GM21447 (cell line): ENCODE data around the gene PRR30.
"Not testable (repeated sequence)": the region's sequence is repeated elsewhere in the genome, so short reads cannot be mapped to it uniquely, and the experiment has no call there.

Experiments used
- ATAC-seq: cut with Tn5 transposase; IDR thresholded peaks from one replicate; pipeline ENCODE4 v1.9.1; 2021; ENCODE audit not compliant: unreplicated experiment

Gene PRR30

DNA sequence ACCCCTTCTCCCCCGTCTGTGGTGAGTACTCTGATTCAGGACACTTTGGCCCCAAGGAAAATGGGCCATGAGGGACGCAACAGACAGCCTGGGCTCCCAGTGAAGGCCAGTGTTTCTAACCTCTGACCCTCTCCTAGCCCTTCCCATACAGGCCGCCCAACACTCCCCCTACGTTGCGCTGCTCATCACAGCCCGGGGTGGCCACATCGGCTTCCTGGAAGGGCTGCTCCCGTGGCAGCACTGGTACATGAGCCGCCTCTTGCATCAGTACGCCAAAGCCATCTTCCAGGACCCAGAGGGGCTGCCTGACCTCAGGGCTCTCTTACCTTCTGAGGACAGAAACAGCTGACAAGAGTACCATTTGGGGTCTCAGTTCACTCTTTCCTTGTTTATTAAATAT, 8.8 kb downstream of the PRR30 start:
- no peak for ATAC-seq

DNA sequence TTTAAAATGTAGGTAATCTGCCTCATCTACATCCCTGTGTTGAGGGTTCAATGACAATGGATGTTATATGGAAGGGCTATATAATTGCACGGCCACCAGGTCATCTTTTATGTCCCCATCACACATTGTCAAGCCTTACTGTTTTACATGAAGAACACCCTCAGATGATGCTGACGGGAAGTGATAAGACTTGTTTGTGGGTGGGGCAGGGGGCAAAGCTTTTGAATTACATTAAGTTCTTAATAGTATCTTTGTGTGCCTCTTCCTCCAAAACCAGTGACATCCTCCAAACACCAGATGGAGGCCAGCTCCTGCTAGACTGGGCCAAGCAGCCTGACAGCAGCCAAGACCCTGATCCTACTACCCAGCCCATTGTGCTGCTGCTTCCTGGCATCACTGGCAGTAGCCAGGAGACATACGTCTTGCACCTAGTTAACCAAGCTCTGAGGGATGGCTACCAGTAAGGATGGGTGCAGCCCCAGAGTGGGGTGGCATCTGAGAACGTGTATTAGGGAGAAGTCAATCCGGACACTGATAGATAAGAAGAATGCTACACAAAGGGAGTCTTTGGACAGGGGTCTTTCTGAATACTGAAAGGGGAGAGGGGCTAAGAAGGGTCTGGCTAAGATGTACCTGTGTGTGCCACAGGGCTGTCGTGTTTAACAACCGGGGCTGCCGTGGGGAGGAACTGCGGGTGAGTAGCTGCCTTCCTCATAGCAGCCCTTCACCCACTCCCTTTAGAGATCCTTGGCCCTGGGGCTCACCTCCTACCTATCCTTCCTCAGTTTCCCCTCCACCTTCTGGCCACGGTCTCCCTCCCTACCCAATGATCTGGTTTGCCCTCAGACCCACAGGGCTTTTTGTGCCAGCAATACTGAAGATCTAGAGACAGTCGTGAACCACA, 10.3 kb downstream of the PRR30 start:
- no peak for ATAC-seq

DNA sequence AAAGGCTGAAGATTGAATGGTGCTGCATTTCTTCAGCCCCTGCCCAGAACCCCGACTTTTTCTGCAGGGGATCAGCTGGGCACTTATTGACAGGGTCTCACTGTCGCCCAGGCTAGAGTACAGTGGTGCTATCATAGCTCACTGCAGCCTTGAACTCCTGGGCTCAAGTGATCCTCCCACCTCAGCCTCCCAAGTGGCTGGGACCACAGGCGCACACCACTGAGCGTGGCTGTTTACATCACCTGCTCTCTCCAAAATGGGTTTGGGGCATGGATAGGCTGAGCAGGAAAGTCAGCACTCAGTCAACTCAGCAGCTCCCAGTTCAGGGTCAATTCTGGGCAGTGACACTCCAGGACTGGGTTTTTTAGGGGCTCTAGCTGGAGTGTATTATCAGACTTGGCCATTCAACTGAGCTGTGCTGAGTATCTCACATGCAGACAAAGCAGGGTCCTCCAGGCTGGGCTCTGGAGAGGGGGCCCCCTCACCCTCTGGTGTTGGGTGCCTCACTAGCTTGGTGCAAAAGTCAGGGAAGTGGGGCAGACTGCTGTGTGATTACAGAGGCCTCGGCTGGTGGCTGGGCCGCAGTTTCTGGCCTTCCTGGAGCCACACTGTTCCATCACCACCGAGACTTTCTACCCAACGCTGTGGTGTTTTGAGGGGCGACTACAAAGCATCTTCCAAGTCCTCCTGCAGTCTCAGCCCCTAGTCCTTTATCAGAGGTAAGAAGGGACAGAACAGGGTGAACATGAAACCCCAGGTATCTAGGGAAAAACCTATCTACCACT, 11.1 kb downstream of the PRR30 start:
- ATAC-seq, result no peak

DNA sequence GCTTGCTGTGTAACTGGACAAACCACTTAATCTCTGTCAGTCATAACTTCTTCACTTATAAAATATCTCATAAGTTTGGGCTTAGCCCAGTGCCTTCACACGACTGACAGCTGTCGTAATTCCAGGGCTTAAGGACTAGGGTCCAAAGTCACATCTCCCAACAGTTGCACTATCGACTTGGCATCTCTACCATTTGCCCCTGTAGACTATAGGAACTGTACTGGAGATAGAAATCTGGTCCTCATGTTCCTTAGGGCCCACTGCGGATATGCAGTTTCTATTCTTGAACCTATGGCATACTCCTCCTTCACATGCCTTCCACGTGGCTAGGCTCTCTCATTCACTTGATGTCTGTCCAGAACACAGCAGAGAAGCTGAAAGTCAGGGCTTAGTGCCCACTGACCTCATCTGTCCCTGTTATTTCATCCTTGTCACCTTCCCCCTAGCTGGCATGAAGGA, 12.9 kb downstream of the PRR30 start:
- no peak for ATAC-seq

DNA sequence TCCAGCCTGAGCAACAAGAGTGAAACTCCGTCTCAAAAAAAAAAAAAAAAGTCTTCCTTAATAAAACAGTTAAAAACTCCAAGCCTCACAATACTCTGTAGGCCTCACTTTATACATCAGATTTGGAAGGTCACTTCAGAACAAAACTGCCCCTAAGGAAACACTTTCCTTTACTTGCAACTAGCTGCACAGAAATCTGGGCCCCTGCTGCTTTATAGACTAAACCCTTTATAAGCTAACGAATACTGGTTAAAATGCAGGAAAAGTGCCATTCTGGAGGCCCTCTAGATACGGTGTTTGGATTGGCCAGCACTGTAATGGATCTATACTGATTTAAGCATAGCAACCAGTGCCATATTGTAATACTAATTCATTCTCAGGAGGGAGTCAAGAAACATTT, 14.1 kb downstream of the PRR30 start:
- no peak for ATAC-seq

DNA sequence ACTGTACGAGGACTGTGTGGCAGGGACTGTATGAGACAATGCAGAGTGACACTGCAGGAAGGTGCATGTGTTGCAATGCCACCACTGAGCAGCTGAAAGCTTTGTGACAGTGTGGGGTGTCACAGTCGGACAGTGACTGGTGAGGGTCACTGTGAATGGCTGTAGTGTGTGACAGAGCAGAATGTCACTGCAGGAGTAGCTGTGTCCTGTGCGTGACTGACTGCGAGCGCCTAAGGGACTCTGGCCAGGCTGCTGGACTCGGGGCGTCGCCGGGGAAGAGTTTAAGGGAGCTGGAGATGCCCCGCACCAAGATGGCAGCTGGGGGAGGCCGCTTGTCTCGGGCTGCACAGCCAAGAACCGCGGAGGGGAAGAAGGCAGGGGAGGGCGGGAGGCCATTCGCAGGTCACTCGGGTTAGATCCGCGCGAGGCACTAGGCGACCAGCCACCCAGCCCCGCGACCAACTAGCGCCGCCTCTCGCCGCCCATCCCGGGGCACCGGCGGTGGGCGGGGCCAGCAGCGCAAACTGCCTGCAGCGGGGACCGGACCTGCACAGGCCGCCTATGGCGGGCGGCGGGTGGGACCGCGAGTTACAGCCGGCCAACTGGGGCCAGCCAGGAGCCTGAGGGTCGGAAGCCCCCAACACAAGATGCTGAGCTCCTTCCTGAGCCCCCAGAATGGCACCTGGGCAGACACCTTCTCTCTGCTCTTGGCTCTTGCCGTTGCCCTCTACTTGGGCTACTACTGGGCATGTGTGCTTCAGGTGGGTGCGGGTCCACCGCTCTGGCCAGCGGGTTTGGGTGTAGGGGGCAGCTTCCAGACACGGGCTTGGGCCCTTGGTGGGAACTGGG, 15.7 kb downstream of the PRR30 start, which contains the start of gene ABHD1:
TSS of gene ABHD1 (plus strand) at position 514 of the 849 bp plus-strand sequence. CDS start at position 648, 134 bp downstream.
- no peak for ATAC-seq

DNA sequence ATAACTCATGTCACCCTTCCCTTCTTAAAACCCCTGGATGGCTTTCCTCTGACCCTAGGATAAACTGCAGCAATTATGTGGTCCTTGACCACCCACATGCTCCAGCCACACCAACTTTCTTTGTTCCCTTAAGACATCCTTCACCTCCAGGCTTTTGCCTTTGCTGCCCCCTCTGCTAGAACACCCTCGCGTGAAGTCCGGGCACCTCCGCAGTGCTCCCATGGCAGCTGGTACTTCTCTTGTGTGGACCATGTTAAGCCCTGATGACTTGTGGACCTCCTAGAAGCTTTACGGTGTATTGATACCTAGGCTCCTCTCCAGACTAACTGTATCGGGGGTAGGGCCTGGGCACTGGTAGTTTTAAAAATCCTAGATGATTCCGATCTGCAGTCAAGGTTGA, 16.4 kb downstream of the PRR30 start:
- no peak for ATAC-seq

DNA sequence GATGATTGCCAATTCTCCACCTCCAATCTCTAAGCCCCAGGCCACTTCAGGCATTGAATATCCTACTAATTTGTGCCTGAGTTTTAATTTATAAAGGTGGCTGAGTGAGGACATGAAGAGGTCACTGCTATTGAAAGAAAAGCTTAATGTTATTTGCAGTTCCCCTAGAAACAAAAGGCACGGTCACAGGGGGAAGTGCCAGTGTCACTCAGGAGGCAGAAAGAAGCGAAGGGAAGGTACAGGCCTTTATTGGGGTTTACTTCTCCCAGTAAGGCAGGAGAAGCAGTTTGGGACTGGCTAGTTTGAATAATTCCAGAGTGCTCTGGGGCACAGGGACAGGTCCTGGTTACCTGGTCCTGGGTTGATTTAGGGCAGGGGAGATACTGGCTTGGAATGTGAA, 17.3 kb downstream of the PRR30 start:
- no peak for ATAC-seq

DNA sequence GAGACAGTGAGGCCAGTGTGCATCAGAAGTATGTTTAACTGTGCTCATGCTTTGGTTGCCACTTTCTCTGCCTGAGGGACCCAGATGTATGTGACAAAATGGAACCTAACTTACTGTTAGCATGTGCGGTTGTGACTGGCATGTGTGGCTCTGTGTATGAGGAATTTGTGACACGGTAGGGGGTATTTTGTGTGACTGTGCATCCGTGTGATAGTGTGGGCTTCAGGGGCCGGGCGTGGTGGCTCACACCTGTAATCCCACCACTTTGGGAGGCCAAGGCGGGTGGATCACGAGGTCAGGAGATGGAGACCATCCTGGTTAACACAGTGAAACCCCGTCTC, 19.9 kb downstream of the PRR30 start:
- not testable (repeated sequence) for ATAC-seq

DNA sequence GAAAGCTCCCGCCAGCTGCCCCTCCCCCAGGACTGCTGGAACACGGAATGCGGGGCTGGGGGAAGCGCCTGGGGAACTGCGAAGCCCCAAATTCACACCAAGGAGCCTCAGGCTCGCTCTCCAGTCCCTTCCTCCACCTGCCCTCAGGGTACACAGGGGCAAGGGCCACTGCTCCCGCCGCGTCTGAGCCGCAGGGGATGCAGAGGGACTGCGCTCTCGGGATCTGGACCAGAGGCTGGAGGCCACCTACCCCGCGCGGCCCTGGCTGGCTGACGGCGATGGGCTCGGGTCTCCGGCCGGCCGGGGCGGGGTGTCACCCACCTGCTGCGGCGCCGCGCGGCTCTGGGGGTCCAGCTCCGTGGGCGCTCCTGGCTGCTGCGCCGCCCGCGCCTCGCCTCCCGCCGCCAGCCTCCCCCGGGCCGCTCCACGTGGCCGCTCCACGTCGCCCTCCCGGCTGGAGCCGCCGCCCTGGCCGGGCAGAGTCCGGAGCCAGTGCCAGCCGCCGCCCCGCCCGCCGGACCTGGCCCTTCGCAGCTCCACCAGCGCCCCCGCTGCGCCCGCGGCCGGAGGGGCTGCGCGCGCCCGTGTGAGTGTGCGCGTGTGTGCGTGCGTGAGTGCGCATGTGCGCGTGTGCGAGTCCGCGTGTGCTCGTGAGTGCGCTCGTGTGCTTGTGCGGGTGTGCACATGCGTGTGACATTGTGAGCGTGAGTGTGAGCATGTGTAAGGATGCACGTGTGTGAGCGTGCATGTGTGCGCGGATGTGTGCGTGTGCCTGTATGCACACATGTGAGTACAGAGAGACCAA, 20.5 kb downstream of the PRR30 start, which contains the start of gene CGREF1:
TSS of gene CGREF1 (minus strand) at position 604 of the 805 bp plus-strand sequence. CDS start 14,762 bp downstream, outside the sequence.
- ATAC-seq, result no peak

DNA sequence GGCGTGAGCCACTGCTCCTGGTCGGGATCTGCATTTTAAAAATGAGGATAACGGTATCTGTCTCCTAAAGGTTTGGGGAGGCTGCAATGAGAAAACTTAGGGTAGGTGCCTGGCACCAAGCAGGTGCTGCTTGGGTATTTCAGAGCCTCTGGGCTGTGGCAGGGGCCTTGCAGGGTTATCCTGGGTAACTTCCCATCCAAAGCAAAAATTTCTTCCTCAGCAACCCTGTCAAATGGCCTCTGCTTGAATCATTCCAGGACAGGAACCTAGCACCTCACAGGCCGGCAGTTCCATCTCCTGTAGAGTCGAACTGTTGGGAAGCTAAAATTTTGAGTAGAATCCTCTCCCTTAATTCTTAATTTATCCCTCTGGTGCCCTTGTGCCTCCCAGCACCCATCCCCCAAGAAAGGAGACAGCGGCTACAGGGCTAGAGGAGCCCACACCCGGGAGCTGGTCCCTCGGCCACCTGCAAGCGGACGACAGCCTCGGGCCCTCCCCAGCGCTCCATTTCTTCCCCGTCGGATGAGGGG, 21.1 kb downstream of the PRR30 start:
- no peak for ATAC-seq

DNA sequence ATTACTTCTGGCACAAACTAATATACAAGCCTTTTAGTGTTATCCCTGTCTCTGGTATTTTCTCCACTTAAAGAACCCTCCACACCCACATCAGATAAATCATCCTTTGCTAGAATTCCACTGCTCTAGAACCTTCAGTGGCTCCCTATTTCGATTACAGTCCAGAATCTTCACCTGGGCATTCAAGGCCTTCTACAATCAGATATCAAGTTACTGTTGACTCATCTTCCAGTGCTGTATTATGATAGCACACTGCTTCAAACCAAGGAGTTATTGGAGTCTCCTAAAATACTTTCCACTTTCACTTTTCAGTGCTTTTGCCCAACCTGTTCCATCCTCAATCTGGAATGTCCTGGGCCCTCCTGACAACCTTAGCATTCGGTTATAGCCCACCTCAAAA, 23.7 kb downstream of the PRR30 start:
- ATAC-seq, result no peak

DNA sequence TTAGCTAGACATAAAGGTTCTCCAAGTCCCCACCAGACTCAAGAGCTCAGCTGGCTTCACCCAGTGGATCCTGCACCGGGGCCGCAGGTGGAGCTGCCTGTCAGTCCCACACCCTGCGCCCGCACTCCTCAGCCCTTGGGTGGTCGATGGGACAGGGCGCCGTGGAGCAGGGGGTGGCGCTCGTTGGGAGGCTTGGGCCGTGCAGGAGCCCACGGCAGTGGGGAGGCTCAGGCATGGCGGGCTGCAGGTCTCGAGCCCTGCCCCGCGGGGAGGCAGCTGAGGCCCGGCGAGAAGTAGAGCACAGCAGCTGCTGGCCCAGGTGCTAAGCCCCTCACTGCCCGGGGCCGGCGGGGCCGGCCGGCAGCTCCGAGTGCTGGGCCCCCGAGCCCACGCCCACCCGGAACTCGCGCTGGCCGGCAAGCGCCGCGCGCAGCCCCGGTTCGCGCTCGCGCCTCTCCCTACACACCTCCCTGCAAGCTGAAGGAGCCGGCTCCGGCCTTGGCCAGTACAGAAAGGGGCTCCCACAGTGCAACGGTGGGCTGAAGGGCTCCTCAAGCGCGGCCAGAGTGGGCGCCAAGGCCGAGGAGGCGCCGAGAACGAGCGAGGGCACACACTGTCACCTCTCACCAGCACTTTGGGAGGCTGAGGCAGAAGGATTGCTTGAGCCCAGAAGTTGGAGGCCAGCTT, 27.7 kb downstream of the PRR30 start:
- not testable (repeated sequence) for ATAC-seq

DNA sequence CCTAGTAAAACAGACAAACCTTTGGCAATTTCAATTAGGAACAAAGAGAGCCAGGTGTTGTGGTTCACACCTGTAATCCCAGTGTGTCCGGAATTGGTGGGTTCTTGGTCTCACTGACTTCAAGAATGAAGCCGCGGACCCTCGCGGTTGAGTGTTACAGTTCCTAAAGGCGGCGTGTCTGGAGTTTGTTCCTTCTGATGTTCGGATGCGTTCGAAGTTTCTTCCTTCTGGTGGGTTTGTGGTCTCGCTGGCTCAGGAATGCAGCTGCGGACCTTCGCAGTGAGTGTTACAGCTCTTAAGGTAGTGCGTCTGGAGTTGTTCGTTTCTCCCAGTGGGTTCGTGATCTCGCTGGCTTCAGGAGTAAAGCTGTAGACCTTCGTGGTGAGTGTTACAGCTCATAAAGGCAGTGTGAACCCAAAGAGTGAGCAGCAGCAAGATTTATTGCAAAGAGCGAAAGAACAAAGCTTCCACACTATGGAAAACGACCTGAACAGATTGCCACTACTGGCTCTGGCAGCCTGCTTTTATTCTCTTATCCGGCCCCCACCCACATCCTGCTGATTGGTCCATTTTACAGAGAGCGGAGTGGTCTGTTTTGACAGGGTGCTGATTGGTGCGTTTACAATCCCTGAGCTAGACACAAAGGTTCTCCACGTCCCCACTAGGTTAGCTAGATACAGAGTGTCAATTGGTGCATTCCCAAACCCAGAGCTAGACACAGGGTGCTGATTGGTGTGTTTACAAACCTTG, 28.4 kb downstream of the PRR30 start:
- not testable (repeated sequence) for ATAC-seq

DNA sequence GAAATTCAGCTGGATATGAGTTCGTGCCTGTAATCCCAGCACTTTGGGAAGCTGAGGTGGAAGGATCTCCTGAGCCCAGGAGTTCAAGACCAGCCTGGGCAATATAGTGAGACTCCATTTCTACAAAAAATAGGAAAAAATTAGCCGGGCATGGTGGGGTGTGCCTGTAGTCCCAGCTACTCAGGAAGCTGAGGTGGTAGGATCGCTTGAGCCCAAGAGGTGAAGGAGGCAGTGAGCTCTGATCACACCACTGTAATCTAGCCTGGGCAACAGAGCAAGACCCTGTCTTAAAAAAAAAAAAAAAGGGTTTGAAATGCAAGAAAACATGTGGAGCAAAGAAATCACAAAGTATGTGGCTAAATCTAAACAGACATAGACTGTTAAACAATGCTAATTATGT, 30.1 kb downstream of the PRR30 start:
- ATAC-seq, result no peak

DNA sequence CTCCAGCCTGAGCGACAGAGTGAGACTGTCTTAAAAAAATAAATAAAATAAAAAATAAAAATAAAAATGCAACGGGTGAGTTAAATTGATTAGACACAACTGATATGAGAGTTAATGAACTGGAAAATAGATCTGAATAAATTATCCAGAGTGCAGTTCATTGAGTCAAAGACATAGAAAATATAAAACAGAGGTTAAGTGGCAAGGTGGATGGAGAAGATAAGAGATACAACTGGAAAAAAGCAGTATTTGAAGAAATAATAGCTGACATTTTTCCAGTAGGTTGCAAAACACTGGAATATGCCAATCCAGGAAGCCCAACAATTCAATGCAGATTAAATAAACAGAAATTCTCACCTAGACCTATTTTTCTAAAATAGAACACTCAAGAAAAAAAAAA, 31.0 kb downstream of the PRR30 start:
- no peak for ATAC-seq

DNA sequence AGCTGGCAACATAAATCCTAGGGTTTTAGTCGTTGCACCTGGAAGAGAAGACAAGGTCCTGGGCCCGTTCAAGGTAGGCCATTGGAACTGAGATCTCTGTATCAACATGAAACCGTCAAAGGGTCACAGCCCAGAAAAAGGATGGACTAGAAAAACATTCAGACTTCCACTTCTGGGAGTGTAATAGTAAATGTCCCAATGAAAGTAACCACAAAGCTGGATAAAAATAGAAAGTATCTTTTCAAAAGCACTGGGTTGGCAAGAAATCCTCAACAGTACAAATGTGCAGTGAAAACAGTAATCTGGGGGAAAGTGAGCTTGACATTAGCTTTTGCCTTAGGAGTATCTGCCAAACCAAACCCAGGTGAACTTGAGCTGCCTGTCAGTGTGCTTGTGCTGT, 33.2 kb downstream of the PRR30 start:
- no peak for ATAC-seq

DNA sequence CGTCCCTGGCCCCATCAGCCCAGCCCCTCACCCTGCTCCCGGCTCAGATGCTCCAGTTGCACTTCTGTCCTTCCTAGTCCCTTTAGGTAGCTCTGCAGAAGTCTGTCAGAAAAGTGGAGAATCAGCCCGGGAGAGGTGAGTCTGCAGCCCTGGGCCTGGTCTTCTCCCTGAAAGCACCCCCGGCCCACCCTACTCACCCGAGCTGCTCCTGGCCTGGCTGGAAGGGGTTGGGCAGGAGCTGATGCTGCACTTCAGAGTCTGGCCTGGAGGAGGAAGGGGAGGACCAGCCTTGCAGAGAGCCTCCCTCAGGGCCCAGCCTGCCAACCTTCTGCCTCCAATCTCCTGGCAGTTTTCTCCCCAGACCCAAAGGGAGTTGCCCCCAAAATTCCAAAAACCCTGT, 36.9 kb downstream of the PRR30 start:
- no peak for ATAC-seq

DNA sequence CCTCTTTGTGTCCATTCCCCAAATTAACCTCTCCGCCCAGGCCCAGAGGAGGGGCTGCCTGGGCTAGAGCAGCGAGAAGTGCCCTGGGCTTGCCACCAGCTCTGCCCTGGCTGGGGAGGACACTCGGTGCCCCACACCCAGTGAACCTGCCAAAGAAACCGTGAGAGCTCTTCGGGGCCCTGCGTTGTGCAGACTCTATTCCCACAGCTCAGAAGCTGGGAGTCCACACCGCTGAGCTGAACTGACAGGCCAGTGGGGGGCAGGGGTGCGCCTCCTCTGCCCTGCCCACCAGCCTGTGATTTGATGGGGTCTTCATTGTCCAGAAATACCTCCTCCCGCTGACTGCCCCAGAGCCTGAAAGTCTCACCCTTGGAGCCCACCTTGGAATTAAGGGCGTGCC, 39.2 kb downstream of the PRR30 start:
- no peak for ATAC-seq
